ENCODE measurements around the gene XAGE1A. TPM values are rescaled to one million over a fixed set of nuclear protein-coding genes. Genes with fewer than 3 reads are reported as not detected.
"Not testable (repeated sequence)": the region's sequence is repeated elsewhere in the genome, so short reads cannot be mapped to it uniquely, and the experiment has no call there.

XAGE1A gene
- total RNA-seq = not detected

GRCh38 chrX:52495545-52496418, at the start of gene XAGE1A:
Gene XAGE1A, plus strand, starts transcription at chrX:52495808. Its CDS starts 1,554 bp downstream, at chrX:52497362.
- CTCF ChIA-PET; H3K27me3 Mint-ChIP-seq; ATAC-seq; H3K9me3 Mint-ChIP-seq (ENCODE audit: low read depth); DNase-seq; H3K4me1 Mint-ChIP-seq; H3K27ac Mint-ChIP-seq; H3K36me3 Mint-ChIP-seq; H3K4me3 Mint-ChIP-seq: not testable (repeated sequence)

GRCh38 chrX:52452031-52452430, 43.6 kb upstream of the XAGE1A start:
- H3K27ac Mint-ChIP-seq; DNase-seq; ATAC-seq; H3K36me3 Mint-ChIP-seq; H3K27me3 Mint-ChIP-seq; H3K4me1 Mint-ChIP-seq; H3K4me3 Mint-ChIP-seq; CTCF ChIA-PET; H3K9me3 Mint-ChIP-seq (ENCODE audit: low read depth): not testable (repeated sequence)

GRCh38 chrX:52471301-52471700, 24.3 kb upstream of the XAGE1A start:
- H3K27ac Mint-ChIP-seq; H3K36me3 Mint-ChIP-seq; DNase-seq; H3K27me3 Mint-ChIP-seq; CTCF ChIA-PET; ATAC-seq; H3K9me3 Mint-ChIP-seq (ENCODE audit: low read depth); H3K4me1 Mint-ChIP-seq; H3K4me3 Mint-ChIP-seq: not testable (repeated sequence)

GRCh38 chrX:52496419-52496772, 788 bp downstream of the XAGE1A start:
- DNase-seq; H3K27ac Mint-ChIP-seq; H3K4me3 Mint-ChIP-seq; ATAC-seq; H3K9me3 Mint-ChIP-seq (ENCODE audit: low read depth); H3K36me3 Mint-ChIP-seq; H3K4me1 Mint-ChIP-seq; CTCF ChIA-PET; H3K27me3 Mint-ChIP-seq: not testable (repeated sequence)

GRCh38 chrX:52501362-52501761, 5.8 kb downstream of the XAGE1A start:
- H3K27ac Mint-ChIP-seq; H3K27me3 Mint-ChIP-seq; H3K4me3 Mint-ChIP-seq; CTCF ChIA-PET; H3K4me1 Mint-ChIP-seq; H3K9me3 Mint-ChIP-seq (ENCODE audit: low read depth); H3K36me3 Mint-ChIP-seq; DNase-seq; ATAC-seq: not testable (repeated sequence)

GRCh38 chrX:52504551-52504950, 8.9 kb downstream of the XAGE1A start:
- ATAC-seq (no peak), DNase-seq (no peak)
- Mint-ChIP-seq H3K27me3 (peaks cover 2% of the 10 kb centered on the region), H3K27ac (no peak overlapping the region), H3K4me1 (no peaks in the 10 kb centered on the region), H3K36me3 (no peaks in the 10 kb centered on the region), H3K9me3 (ENCODE audit: low read depth) (no peaks in the 10 kb centered on the region), H3K4me3 (no peak overlapping the region)
- CTCF ChIA-PET = no interaction called here

GRCh38 chrX:52507331-52507730, 11.7 kb downstream of the XAGE1A start:
- Mint-ChIP-seq H3K27ac (no peak overlapping the region), H3K4me3 (no peak overlapping the region), H3K36me3 (no peaks in the 10 kb centered on the region), H3K9me3 (ENCODE audit: low read depth) (no peaks in the 10 kb centered on the region), H3K27me3 (peaks cover 2% of the 10 kb centered on the region), H3K4me1 (no peaks in the 10 kb centered on the region)
- ATAC-seq (no peak), DNase-seq (no peak)
- CTCF ChIA-PET = no interaction called here

- no peak overlapping the region for H3K4me3 Mint-ChIP-seq
- no peak for DNase-seq
- H3K9me3 Mint-ChIP-seq (ENCODE audit: low read depth) = no peaks in the 10 kb centered on the region
- H3K4me1 Mint-ChIP-seq = no peaks in the 10 kb centered on the region
- H3K27ac Mint-ChIP-seq = no peak overlapping the region
- H3K36me3 Mint-ChIP-seq = no peaks in the 10 kb centered on the region
- no peak for ATAC-seq
- peaks cover 2% of the 10 kb centered on the region for H3K27me3 Mint-ChIP-seq
- CTCF ChIA-PET = no interaction called here
These were observed 14.3 kb downstream of the XAGE1A start for GRCh38 chrX:52509916-52510315.

- ATAC-seq; H3K27me3 Mint-ChIP-seq; H3K9me3 Mint-ChIP-seq (ENCODE audit: low read depth); DNase-seq; H3K36me3 Mint-ChIP-seq; H3K4me3 Mint-ChIP-seq; CTCF ChIA-PET; H3K4me1 Mint-ChIP-seq; H3K27ac Mint-ChIP-seq: not testable (repeated sequence)
These were observed 15.5 kb downstream of the XAGE1A start for GRCh38 chrX:52511126-52511525.

- H3K9me3 Mint-ChIP-seq (ENCODE audit: low read depth); H3K27ac Mint-ChIP-seq; H3K36me3 Mint-ChIP-seq; H3K4me1 Mint-ChIP-seq; DNase-seq; H3K4me3 Mint-ChIP-seq; H3K27me3 Mint-ChIP-seq; ATAC-seq; CTCF ChIA-PET: not testable (repeated sequence)
These were observed 20.7 kb downstream of the XAGE1A start for GRCh38 chrX:52516110-52516986.

- H3K36me3 Mint-ChIP-seq; DNase-seq; H3K4me1 Mint-ChIP-seq; H3K4me3 Mint-ChIP-seq; H3K9me3 Mint-ChIP-seq (ENCODE audit: low read depth); H3K27ac Mint-ChIP-seq; CTCF ChIA-PET; ATAC-seq; H3K27me3 Mint-ChIP-seq: not testable (repeated sequence)
These were observed 21.3 kb downstream of the XAGE1A start, which contains the start of gene XAGE1B for GRCh38 chrX:52516987-52517325. Gene XAGE1B, minus strand, starts transcription at chrX:52517063. Its CDS starts 1,536 bp downstream, at chrX:52515527.

GRCh38 chrX:52541051-52541450, 45.4 kb downstream of the XAGE1A start:
- H3K4me1 Mint-ChIP-seq; CTCF ChIA-PET; DNase-seq; ATAC-seq; H3K4me3 Mint-ChIP-seq; H3K36me3 Mint-ChIP-seq; H3K9me3 Mint-ChIP-seq (ENCODE audit: low read depth); H3K27ac Mint-ChIP-seq; H3K27me3 Mint-ChIP-seq: not testable (repeated sequence)

GRCh38 chrX:52542311-52542710, 46.7 kb downstream of the XAGE1A start:
- no peak overlapping the region for H3K4me3 Mint-ChIP-seq

More at GRCh38 chrX:52542311-52542710, 46.7 kb downstream of the XAGE1A start:
- CTCF ChIA-PET = no interaction called here
- Mint-ChIP-seq H3K27me3 (peaks cover 2% of the 10 kb centered on the region), H3K36me3 (no peaks in the 10 kb centered on the region), H3K27ac (no peak overlapping the region), H3K9me3 (ENCODE audit: low read depth) (no peaks in the 10 kb centered on the region), H3K4me1 (no peaks in the 10 kb centered on the region)
- DNase-seq = no peak
- no peak for ATAC-seq
